Measurements from ENCODE around the gene REX1BD. TPM values are rescaled to one million over a fixed set of nuclear protein-coding genes. Genes with fewer than 3 reads are reported as not detected.
A peak's percentile ranks its signal among the peaks of the same experiment; 100 is the strongest.

REX1BD gene
- total RNA-seq, 1 donor from 2014 or later, result 85.9 TPM

GRCh38 chr19:18577365-18577914, 11.2 kb upstream of the REX1BD start:
- ATAC-seq (ENCODE audit: low read depth), result no peak
- POLR2A ChIA-PET, result interaction anchor here (0.5 to 2.6 kb wide), 3 partner anchors 11 to 96 kb away, joined by 4 to 21 read pairs (median 8); partner anchors contain the start of genes KXD1 and REX1BD
- H3K4me3 Mint-ChIP-seq, result no peak overlapping the region
- TF ChIP-seq CTCF (IDR thresholded peaks at IDR 0.05), result no peak
- peaks cover 25% of the 10 kb centered on the region for H3K4me1 Mint-ChIP-seq
- H3K27me3 Mint-ChIP-seq, result no peaks in the 10 kb centered on the region
- peak overlapping the region; percentile 59 for H3K27ac Mint-ChIP-seq
- peaks cover 59% of the 10 kb centered on the region for H3K36me3 Mint-ChIP-seq (ENCODE audit: low read depth)
- no peak for DNase-seq
- CTCF ChIA-PET, result interaction anchor here (1.2 kb wide), 1 partner anchor 12 kb away, joined by 4 read pairs; no protein-coding TSS in a partner anchor
- intact Hi-C loops (cut with micrococcal nuclease), result no loop called here
- H3K9me3 Mint-ChIP-seq, result no peaks in the 10 kb centered on the region

DNA sequence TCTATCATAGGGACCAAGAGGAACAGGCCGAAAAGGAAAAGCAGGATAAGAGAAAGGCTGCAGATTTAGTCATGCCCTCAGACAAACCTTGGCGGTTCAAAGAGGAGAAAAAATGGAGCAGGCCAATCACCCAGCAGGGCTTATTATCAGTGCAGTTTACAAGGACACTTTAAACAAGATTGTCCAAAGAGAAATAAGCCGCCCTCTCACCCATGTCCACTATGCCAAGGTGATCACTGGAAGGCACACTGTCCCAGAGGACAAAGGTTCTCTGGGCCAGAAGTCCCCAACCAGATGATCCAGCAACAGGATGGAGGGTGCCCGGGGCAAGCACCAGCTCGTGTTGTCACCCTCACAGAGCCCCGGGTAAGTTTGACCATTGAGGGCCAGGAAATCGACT, 8.3 kb upstream of the REX1BD start:
- DNase-seq, result no peak
- no peak for ATAC-seq (ENCODE audit: low read depth)
- Mint-ChIP-seq H3K4me1 (peaks cover 10% of the 10 kb centered on the region), H3K9me3 (no peaks in the 10 kb centered on the region), H3K4me3 (no peak overlapping the region), H3K27ac (no peak overlapping the region), H3K36me3 (ENCODE audit: low read depth) (peaks cover 31% of the 10 kb centered on the region), H3K27me3 (peaks cover 2% of the 10 kb centered on the region)
- TF ChIP-seq CTCF (IDR thresholded peaks at IDR 0.05), result no peak
- CTCF ChIA-PET, result no interaction called here
- POLR2A ChIA-PET, result interaction anchor here (2.4 kb wide), 1 partner anchor 9 kb away, joined by 13 read pairs; the partner anchor contains the start of gene UBA52
- intact Hi-C loops (cut with micrococcal nuclease), result no loop called here

- Mint-ChIP-seq H3K4me3 (peak overlapping the region; percentile 9), H3K9me3 (no peaks in the 10 kb centered on the region), H3K4me1 (peaks cover 36% of the 10 kb centered on the region), H3K36me3 (ENCODE audit: low read depth) (peaks cover 8% of the 10 kb centered on the region), H3K27ac (no peak overlapping the region), H3K27me3 (peaks cover 2% of the 10 kb centered on the region)
- DNase-seq (no peak), ATAC-seq (ENCODE audit: low read depth) (no peak)
- TF ChIP-seq CTCF (IDR thresholded peaks at IDR 0.05), result no peak
- POLR2A ChIA-PET, result interaction anchor here (0.9 to 3.4 kb wide), 5 partner anchors 14 to 333 kb away, joined by 3 to 35 read pairs (median 3); partner anchors contain the start of genes COPE, DDX49 and KXD1
- intact Hi-C loops (cut with micrococcal nuclease), result loop anchor here (5.0 kb wide), 3 partner anchors 44 to 331 kb away; partner anchors contain the start of genes COPE, DDX49 and FKBP8
- CTCF ChIA-PET, result interaction anchor here (1.1 to 1.6 kb wide), 3 partner anchors 8 to 261 kb away, joined by 3 to 5 read pairs (median 4); no protein-coding TSS in a partner anchor
These were observed 2.3 kb upstream of the REX1BD start for GRCh38 chr19:18586306-18586705.

DNA sequence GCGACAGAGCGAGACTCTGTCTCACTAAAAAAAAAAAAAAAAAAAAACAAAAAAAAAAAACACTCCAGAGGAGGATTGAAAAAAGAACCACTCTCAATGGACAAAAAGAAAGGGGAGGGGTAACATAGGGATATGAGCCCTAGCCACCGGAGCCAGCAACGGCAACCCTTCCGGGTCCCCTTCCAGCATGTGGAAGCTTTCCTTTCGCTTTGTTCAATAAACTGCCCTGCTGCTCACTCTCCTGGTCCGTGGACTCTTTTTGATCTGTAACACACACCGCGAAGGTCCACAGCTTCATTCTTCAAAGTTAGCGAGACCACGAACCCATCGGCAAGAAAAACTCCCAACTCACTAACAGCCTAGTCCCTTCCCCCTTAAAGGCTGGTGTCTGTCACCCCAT, 1.0 kb upstream of the REX1BD start:
- H3K4me1 Mint-ChIP-seq, result peaks cover 36% of the 10 kb centered on the region
- peak overlapping the region; percentile 35 for H3K4me3 Mint-ChIP-seq
- CTCF ChIA-PET, result interaction anchor here (0.7 to 2.9 kb wide), 5 partner anchors 16 to 262 kb away, joined by 3 to 17 read pairs (median 5); partner anchors contain the start of gene UBA52
- peaks cover 2% of the 10 kb centered on the region for H3K27me3 Mint-ChIP-seq
- POLR2A ChIA-PET, result interaction anchor here (0.7 to 3.4 kb wide), 9 partner anchors 9 to 443 kb away, joined by 3 to 55 read pairs (median 9); partner anchors contain the start of genes ELL, KXD1 and UBA52
- no peaks in the 10 kb centered on the region for H3K9me3 Mint-ChIP-seq
- no peak overlapping the region for H3K27ac Mint-ChIP-seq
- TF ChIP-seq CTCF (IDR thresholded peaks at IDR 0.05), result no peak
- intact Hi-C loops (cut with micrococcal nuclease), result loop anchor here (5.0 kb wide), 3 partner anchors 45 to 330 kb away; partner anchors contain the start of genes COPE, DDX49 and FKBP8
- no peak for DNase-seq
- ATAC-seq (ENCODE audit: low read depth), result no peak
- H3K36me3 Mint-ChIP-seq (ENCODE audit: low read depth), result peaks cover 10% of the 10 kb centered on the region
